Bone marrow (tissue), 2 donors: ENCODE data around the gene FER.

Experiments used
- DNase-seq, 2 donors: peaks; one replicate each; lab custom pipeline; 2025; lab: John Stamatoyannopoulos, UW

FER gene

GRCh38 chr5:109180668-109181067 is 433.0 kb downstream of the FER start:
- DNase-seq, result no peak

- no peak for DNase-seq
Measured at GRCh38 chr5:109186759-109187158, 439.1 kb downstream of the FER start.

- no peak for DNase-seq
Measured at GRCh38 chr5:109191153-109191558, 443.5 kb downstream of the FER start.

- DNase-seq, result no peak
Measured at GRCh38 chr5:109192027-109192426, 444.3 kb downstream of the FER start.

- no peak for DNase-seq
Measured at GRCh38 chr5:109192555-109193281, 445.0 kb downstream of the FER start.

- DNase-seq, result no peak
Measured at GRCh38 chr5:109195667-109196066, 448.0 kb downstream of the FER start.

- no peak for DNase-seq
Measured at GRCh38 chr5:109196087-109196822, 448.6 kb downstream of the FER start.

- DNase-seq, result no peak
Measured at GRCh38 chr5:109196823-109197160, 449.1 kb downstream of the FER start.

- no peak for DNase-seq
Measured at GRCh38 chr5:109199289-109199688, 451.6 kb downstream of the FER start.

GRCh38 chr5:109199799-109200620 is 452.3 kb downstream of the FER start:
- DNase-seq, result no peak

GRCh38 chr5:109215040-109215439 is 467.3 kb downstream of the FER start:
- DNase-seq, result no peak

GRCh38 chr5:109218818-109219217 is 471.1 kb downstream of the FER start:
- no peak for DNase-seq

GRCh38 chr5:109223531-109223930 is 475.8 kb downstream of the FER start:
- DNase-seq, result no peak

- DNase-seq, result no peak
Measured at GRCh38 chr5:109224276-109224882, 476.7 kb downstream of the FER start.

- no peak for DNase-seq
Measured at GRCh38 chr5:109225716-109226625, 478.3 kb downstream of the FER start.

GRCh38 chr5:109230369-109230768 is 482.7 kb downstream of the FER start:
- DNase-seq, result no peak

- DNase-seq, result no peak
Measured at GRCh38 chr5:109231331-109231730, 483.6 kb downstream of the FER start.

GRCh38 chr5:109234381-109234780 is 486.7 kb downstream of the FER start:
- DNase-seq, result no peak

GRCh38 chr5:109239456-109239855 is 491.8 kb downstream of the FER start:
- no peak for DNase-seq

- no peak for DNase-seq
Measured at GRCh38 chr5:109242518-109242917, 494.8 kb downstream of the FER start.

GRCh38 chr5:109246395-109246794 is 498.7 kb downstream of the FER start:
- DNase-seq, result no peak
